GM20431 (cell line): Measurements from ENCODE around the gene SEMA6D.

Experiments used
- in situ Hi-C: fragments of 300-500 bp; cut with MseI, MboI; formaldehyde crosslinking; loops from one replicate; pipeline ENCODE4 v1.15.0; 2020; ENCODE audit warnings: low sequenced_read_pairs; ENCODE audit not compliant: unreplicated experiment

Gene SEMA6D

GRCh38 chr15:47741082-47741481 is 23.8 kb downstream of the SEMA6D start:
- in situ Hi-C loops = no loop called here

- in situ Hi-C loops = no loop called here
Measured at GRCh38 chr15:47741907-47742306, 24.6 kb downstream of the SEMA6D start.

GRCh38 chr15:47742334-47742733 is 25.0 kb downstream of the SEMA6D start:
- in situ Hi-C loops = no loop called here

GRCh38 chr15:47742742-47743141 is 25.4 kb downstream of the SEMA6D start:
- in situ Hi-C loops = no loop called here

- in situ Hi-C loops = no loop called here
Measured at GRCh38 chr15:47743385-47743784, 26.1 kb downstream of the SEMA6D start.

GRCh38 chr15:47743886-47744285 is 26.6 kb downstream of the SEMA6D start:
- in situ Hi-C loops = no loop called here

GRCh38 chr15:47744496-47744895 is 27.2 kb downstream of the SEMA6D start:
- in situ Hi-C loops = no loop called here

GRCh38 chr15:47744973-47745372 is 27.7 kb downstream of the SEMA6D start:
- in situ Hi-C loops = no loop called here

- in situ Hi-C loops = no loop called here
Measured at GRCh38 chr15:47746516-47746915, 29.2 kb downstream of the SEMA6D start.

- in situ Hi-C loops = no loop called here
Measured at GRCh38 chr15:47750030-47750739, 32.9 kb downstream of the SEMA6D start.

- in situ Hi-C loops = no loop called here
Measured at GRCh38 chr15:47750740-47751262, 33.5 kb downstream of the SEMA6D start.

- in situ Hi-C loops = no loop called here
Measured at GRCh38 chr15:47753591-47753990, 36.3 kb downstream of the SEMA6D start.

GRCh38 chr15:47754312-47754711 is 37.0 kb downstream of the SEMA6D start:
- in situ Hi-C loops = no loop called here

GRCh38 chr15:47755941-47756340 is 38.6 kb downstream of the SEMA6D start:
- in situ Hi-C loops = no loop called here

- in situ Hi-C loops = no loop called here
Measured at GRCh38 chr15:47756872-47757271, 39.6 kb downstream of the SEMA6D start.

- in situ Hi-C loops = no loop called here
Measured at GRCh38 chr15:47757331-47757730, 40.0 kb downstream of the SEMA6D start.

- in situ Hi-C loops = no loop called here
Measured at GRCh38 chr15:47762621-47763020, 45.3 kb downstream of the SEMA6D start.

- in situ Hi-C loops = no loop called here
Measured at GRCh38 chr15:47764666-47765065, 47.4 kb downstream of the SEMA6D start.

GRCh38 chr15:47766406-47766805 is 49.1 kb downstream of the SEMA6D start:
- in situ Hi-C loops = no loop called here

GRCh38 chr15:47767035-47767434 is 49.7 kb downstream of the SEMA6D start:
- in situ Hi-C loops = no loop called here

GRCh38 chr15:47768735-47769134 is 51.4 kb downstream of the SEMA6D start:
- in situ Hi-C loops = no loop called here

GRCh38 chr15:47769166-47769565 is 51.9 kb downstream of the SEMA6D start:
- in situ Hi-C loops = no loop called here
